RWPE2 (cell line): ENCODE data around the gene CAPN11.

Experiments used
- ATAC-seq: fragments of 200-7000 bp; cut with Tn5 transposase; 3 replicates; pipeline ENCODE4 v1.9.1; 2021; ENCODE audit warnings: low read depth
- DNase-seq: peaks from one replicate; pipeline ENCODE4 v3.0.0-alpha.2; 2020; ENCODE audit warnings: low spot score
- H3K27ac ChIP-seq: fragments of 450-650 bp; 2 replicates; pipeline ENCODE4 v1.5.1; 2017; ENCODE audit warnings: mild to moderate bottlenecking; ENCODE audit not compliant: poor library complexity, severe bottlenecking
- H3K27me3 ChIP-seq: fragments of 250-450 bp; sonication (Bioruptor Pico); 2 replicates; pipeline ENCODE4 v1.5.1; 2021; ENCODE audit warnings: mild to moderate bottlenecking, moderate library complexity; ENCODE audit not compliant: insufficient read depth, poor library complexity, severe bottlenecking
- H3K36me3 ChIP-seq: fragments of 250-450 bp; sonication (Bioruptor Pico); 2 replicates; pipeline ENCODE4 v1.5.1; 2020; ENCODE audit warnings: low read depth, mild to moderate bottlenecking, moderate library complexity
- H3K4me1 ChIP-seq: fragments of 250-450 bp; sonication (Bioruptor Pico); 2 replicates; pipeline ENCODE4 v1.5.1; 2021; ENCODE audit warnings: mild to moderate bottlenecking, moderate library complexity; ENCODE audit not compliant: insufficient read depth, poor library complexity, severe bottlenecking
- H3K4me3 ChIP-seq: fragments of 250-450 bp; sonication (Bioruptor Pico); 2 replicates; pipeline ENCODE4 v1.5.1; 2021; ENCODE audit warnings: mild to moderate bottlenecking, moderate library complexity; ENCODE audit not compliant: severe bottlenecking
- H3K9me3 ChIP-seq: fragments of 250-450 bp; sonication (Bioruptor Pico); 2 replicates; pipeline ENCODE4 v1.5.1; 2021; ENCODE audit warnings: mild to moderate bottlenecking, moderate library complexity; ENCODE audit not compliant: severe bottlenecking
- CTCF ChIP-seq: fragments of 450-650 bp; IDR thresholded peaks from one replicate; pipeline ENCODE4 v1.5.1; 2017; ENCODE audit warnings: mild to moderate bottlenecking, moderate library complexity; ENCODE audit not compliant: poor library complexity, severe bottlenecking

CAPN11 gene

GRCh38 chr6:44157152-44157521, 1.5 kb upstream of the CAPN11 start:
- Histone ChIP-seq H3K4me1 (peaks cover 3% of the 10 kb centered on the region), H3K9me3 (no peaks in the 10 kb centered on the region), H3K36me3 (peaks cover 5% of the 10 kb centered on the region; the same call in 1 of the 2 replicates), H3K4me3 (no peak overlapping the region), H3K27ac (no peak overlapping the region), H3K27me3 (no peaks in the 10 kb centered on the region)
- ATAC-seq (no peak), DNase-seq (no peak)
- no peak for TF ChIP-seq CTCF

- no peaks in the 10 kb centered on the region for H3K27me3 ChIP-seq
- H3K4me3 ChIP-seq = no peak overlapping the region
- no peaks in the 10 kb centered on the region for H3K9me3 ChIP-seq
- DNase-seq (no peak), ATAC-seq (peak; percentile 37; the same call in 1 of the 3 replicates)
- no peak overlapping the region for H3K27ac ChIP-seq
- H3K36me3 ChIP-seq = no peaks in the 10 kb centered on the region
- H3K4me1 ChIP-seq = peaks cover 3% of the 10 kb centered on the region
- no peak for TF ChIP-seq CTCF
Measured at GRCh38 chr6:44161997-44162338, 3.3 kb downstream of the CAPN11 start.

GRCh38 chr6:44162876-44163625, 4.4 kb downstream of the CAPN11 start:
- ATAC-seq = no peak
- TF ChIP-seq CTCF = no peak
- H3K4me1 ChIP-seq = peaks cover 3% of the 10 kb centered on the region
- H3K27ac ChIP-seq = no peak overlapping the region
- H3K4me3 ChIP-seq = no peak overlapping the region
- no peaks in the 10 kb centered on the region for H3K36me3 ChIP-seq
- H3K27me3 ChIP-seq = no peaks in the 10 kb centered on the region
- DNase-seq = no peak
- no peaks in the 10 kb centered on the region for H3K9me3 ChIP-seq

- H3K27ac ChIP-seq = no peak overlapping the region
- ATAC-seq (no peak), DNase-seq (no peak)
- TF ChIP-seq CTCF = no peak
- H3K4me1 ChIP-seq = peaks cover 2% of the 10 kb centered on the region
- H3K36me3 ChIP-seq = no peaks in the 10 kb centered on the region
- H3K27me3 ChIP-seq = no peaks in the 10 kb centered on the region
- H3K9me3 ChIP-seq = no peaks in the 10 kb centered on the region
- no peak overlapping the region for H3K4me3 ChIP-seq
Measured at GRCh38 chr6:44166116-44166515, 7.5 kb downstream of the CAPN11 start.

GRCh38 chr6:44166591-44167184, 8.1 kb downstream of the CAPN11 start:
- no peak overlapping the region for H3K27ac ChIP-seq
- no peaks in the 10 kb centered on the region for H3K4me1 ChIP-seq
- no peaks in the 10 kb centered on the region for H3K27me3 ChIP-seq
- no peak overlapping the region for H3K4me3 ChIP-seq
- H3K9me3 ChIP-seq = no peaks in the 10 kb centered on the region
- ATAC-seq (no peak), DNase-seq (no peak)
- TF ChIP-seq CTCF = no peak
- no peaks in the 10 kb centered on the region for H3K36me3 ChIP-seq
